HL-60/S4 treated with retinoic acid at 250 ng/mL for 4 days and 3 days (cell line): ENCODE measurements around the gene TMEM181.
"Not testable (repeated sequence)": the region's sequence is repeated elsewhere in the genome, so short reads cannot be mapped to it uniquely, and the experiment has no call there.

Experiments used
- in situ Hi-C: fragments of 300-500 bp; cut with MboI; formaldehyde crosslinking; loops from 2 replicates; pipeline ENCODE4 v1.7.0; 2022; ENCODE audit warnings: low sequenced_read_pairs

TMEM181 gene

DNA sequence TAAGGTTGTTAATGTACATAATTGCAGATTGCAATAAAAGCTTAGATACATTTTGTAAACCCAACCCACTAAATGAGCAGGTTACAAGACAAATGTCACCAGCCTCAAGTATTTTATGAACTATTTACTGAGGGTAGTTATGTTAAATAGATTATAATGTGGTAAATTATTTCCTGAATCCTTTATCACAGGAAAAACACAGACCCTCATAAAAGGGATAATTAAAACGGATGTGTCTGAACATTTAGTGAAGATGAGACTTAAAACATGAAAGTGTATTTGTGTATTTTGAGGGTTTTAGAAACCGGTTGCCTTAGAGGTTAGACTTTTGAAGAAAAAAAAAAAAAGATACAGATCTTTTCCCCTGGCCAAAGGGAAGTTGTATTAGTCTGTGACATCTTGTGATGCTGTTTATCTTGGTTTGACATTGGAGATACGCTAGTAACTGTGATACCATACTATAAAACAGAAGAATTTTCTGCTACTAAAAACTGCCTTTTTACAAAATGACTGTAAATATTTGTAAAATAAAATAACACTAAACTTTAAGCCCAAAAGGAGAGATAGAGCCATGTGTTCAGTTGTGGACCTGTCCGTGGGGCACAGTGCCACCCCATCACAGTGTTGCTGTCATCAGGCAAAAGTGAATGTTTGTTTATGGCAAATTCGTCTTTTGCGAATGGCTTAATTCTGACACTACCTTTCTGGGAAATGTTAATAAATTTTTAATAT, 75.0 kb downstream of the TMEM181 start:
- in situ Hi-C loops, result no loop called here

DNA sequence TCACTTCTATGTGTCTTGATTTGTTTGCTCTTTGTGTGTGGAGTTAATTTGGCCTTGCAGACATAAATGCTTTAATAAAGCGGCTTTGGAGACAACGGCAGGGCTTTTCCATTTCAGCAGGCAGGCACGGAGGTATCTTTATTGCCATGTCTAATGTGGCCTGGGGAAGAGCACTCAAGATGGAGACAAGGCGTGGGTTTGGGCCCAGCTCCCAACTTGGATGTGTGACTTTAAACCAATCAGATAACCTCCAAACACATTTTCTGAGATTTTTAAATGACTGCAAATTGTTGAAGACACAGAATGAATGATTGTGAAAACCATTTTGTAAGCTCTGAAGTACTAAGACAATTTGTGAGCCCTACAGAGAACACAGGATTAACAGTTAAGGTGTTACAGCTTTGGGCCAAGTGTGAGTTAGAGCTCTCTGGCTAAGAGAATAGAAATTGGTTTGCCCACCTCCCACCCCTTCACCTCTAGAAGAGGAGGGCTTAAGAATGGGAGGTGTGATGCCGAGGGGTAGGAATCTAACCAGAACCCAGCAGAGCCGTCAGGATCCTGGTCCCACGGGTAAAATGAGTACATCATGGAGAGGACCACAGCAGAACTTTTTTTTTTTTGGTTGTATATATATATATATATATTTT, 75.7 kb downstream of the TMEM181 start:
- in situ Hi-C loops, result no loop called here

DNA sequence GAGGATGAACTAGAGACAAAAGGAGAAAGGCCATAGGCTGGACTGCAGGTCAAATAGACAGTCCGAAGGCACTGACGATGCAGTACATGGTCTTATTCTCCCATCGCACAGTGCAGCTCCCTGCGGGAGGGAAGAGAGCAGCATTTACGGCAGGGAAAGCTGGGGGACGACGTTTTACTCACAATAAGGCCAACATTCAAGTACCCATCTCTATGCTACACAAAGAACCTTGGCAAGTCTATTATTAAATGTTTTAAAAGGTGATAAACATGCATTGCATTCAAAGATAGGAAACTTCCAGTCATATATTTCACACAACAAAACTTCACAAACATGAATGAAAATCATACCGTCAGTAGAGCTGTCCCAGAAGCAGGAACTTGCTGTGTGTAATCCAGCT, 76.9 kb downstream of the TMEM181 start:
- in situ Hi-C loops, result no loop called here

DNA sequence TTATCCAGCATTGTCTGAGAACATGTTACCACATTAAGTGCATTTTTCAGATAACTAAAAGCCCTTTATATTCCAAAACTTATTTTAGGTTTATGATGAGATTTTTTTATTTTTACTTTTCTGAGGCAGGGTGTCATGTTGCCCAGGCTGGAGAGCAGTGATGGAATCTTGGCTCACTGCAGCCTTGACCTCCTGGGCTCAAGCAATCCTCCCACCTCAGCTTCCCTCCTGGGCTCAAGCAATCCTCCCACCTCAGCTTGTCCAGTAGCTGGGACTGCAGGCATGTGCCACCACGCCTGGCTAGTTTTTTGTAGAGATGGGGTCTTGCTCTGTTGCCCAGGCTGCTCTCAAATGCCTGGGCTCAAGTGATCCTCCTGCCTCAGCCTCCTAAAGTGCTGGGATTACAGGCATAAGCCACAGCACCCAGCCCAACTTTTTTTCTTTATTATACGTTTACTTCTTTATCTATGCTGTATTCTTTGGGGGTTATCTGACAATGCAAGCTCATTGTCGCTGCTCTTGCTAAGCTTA, 78.5 kb downstream of the TMEM181 start:
- in situ Hi-C loops, result no loop called here

DNA sequence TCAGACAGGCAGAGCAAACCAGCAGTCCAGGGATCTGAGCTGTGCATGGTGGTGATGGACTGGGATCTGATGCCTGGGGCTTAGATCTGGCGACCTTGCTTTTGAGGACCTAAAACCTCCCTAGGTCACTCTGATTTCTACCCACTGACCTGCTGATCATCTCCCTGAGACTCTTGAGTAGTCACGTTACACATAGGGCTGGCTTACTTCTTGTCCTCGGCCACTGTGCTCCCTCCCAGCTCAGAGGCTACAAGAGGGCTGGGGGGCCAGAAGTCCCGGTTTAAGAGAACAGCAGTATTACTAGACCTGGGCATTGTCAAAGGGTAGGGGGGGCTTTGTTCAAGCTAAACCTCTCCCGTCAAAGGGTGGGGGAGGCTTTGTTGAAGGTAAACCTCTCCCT, 79.2 kb downstream of the TMEM181 start:
- in situ Hi-C loops, result no loop called here

DNA sequence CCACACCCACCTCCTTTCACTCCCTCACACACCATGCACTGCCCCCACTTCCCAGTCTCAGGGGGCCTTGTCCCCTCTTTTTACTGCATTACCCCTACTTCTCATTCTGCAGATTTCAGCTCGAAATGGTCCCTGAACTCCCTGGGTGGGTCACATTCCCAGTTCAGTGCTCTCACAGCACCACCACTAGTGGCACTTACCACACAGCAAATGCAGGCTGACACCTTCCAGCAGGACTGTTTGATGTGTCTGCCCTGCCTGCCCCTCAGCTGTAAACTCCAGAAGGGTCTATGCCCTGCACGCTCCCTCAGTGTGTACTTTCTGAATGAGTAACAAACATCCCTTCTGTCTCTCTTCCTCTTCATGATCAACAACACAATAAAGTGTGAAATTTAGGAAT, 80.6 kb downstream of the TMEM181 start:
- in situ Hi-C loops, result no loop called here

DNA sequence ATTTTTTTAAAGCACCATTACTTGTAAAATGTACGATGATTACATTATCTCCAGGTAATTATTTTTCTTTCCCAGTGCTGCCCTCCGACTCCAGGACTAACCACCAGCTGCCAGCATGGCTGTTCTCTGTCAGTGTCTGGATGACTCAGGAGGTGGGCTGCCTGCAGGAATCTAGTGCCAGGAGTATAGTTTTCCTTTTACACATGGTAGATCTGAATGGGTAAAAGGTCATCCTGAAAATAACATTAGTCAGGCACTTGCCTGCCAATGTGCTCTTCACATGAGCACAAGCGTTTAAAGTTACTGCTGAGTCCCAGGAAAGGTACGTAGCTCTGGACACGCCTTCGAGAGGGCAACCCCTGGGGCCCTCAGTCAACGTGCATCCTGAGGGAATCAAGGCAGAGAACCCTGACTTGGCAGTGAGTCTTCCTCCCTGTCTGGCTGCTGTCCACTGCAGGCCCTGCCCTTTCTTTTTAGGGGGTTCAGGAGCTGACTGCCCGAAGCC, 82.3 kb downstream of the TMEM181 start:
- in situ Hi-C loops, result no loop called here

DNA sequence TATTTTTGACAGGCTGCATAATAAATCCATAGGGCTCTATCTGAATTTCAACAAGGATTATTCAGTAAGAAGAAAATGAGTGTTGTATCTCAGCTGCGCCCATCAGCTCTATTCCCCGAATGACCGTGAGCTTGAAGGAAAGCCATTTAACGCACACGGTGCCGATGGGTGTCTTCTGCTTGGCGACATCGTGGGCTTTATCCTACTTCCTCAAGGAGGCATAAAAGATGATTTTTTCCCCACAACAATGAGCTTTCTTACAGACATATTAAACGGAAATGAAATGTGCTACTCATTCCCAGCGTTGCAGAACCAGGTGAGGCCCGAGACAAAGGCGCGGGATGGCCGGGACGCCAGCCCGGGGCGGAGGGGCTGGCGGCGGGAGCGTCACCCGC, 83.9 kb downstream of the TMEM181 start:
- in situ Hi-C loops, result no loop called here

DNA sequence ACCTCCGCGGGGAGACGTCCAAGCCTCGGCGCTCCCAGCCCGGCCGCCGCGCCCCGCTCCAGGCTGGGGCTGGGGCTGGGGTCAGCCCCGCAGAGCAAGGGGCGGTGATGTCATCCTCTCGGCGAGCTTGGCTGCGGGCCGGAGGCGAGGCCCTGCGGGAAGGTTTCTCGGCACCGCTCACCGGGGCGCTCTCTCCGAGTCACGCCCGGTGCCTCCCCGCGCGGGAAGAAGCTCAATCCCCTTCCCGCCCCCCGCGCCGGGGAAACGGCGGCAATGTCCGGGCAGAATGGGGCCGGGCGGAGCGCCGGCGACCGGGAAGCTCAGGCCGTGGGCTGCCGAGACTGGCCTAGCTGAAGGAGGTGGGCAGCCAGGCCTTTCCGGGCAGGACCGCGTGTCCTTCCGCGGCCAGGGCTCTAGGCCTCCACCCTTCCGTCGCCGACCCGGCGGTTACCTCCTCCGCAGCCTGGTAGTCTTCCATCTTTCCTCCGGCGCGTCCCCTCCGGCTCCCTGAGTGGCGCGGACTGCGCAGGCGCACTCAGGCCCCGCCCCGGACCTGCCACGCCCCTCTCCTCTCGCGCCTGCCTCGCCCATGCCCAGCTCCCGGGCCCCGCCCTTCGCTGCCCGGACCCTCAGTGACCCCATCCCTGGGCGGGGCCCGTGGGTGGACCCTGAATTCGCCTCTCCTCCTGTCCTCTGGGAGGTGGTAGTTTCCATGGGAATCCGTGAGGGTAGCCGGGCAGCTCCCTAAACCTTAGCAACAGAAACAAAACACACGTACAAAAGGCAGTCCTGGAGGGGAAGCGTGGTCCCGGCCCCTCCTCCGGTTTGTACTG, 84.6 kb downstream of the TMEM181 start, which contains the start of gene DYNLT1:
Gene DYNLT1, minus strand, starts transcription at position 513 of the 833 bp plus-strand sequence. Its CDS starts 35 bp downstream, at position 478.
- in situ Hi-C loops, result no loop called here

DNA sequence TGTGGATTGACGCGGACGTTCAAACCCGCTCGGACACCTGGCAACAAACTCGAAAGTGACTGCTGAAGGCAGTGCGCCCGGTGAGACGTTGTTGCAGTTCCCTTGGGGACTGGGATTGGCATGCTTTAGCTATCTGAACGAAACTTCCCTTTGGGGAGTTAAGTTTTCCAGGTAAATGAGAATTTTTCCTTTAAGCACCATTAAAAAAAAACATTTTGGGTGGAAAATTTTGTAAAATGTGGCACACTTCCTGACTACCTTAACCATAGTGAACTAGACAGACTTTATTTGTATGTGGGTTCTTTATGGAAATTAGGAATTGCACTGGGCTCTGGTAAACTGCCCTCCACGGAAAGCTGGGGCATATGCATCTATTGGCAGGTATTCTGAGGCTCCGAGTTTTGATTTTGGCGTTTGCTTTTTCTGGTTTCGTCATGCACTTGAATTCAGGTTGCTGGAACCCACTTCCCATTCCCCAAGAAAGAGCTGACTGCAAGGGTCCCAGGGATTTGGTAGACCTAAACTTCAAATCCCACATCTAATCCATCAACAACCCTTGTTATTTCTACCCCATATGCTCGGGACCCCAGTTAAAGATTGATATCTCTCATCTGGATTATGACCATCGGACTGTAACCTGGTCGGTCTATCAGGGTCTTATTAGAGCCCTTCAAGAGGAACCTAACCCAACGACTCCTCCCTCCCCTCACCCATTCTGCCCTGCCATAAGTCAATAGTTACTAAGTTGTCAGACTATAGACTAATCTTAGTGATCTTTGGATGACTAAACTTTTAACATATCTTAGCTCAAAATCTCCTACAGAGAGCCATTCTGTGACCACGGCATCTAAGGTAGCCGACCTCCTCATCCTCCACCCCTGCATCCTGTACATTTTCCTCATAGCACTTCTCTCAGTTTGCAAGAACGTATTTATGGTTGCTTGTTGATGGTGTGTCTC, 85.5 kb downstream of the TMEM181 start:
- in situ Hi-C loops, result no loop called here

DNA sequence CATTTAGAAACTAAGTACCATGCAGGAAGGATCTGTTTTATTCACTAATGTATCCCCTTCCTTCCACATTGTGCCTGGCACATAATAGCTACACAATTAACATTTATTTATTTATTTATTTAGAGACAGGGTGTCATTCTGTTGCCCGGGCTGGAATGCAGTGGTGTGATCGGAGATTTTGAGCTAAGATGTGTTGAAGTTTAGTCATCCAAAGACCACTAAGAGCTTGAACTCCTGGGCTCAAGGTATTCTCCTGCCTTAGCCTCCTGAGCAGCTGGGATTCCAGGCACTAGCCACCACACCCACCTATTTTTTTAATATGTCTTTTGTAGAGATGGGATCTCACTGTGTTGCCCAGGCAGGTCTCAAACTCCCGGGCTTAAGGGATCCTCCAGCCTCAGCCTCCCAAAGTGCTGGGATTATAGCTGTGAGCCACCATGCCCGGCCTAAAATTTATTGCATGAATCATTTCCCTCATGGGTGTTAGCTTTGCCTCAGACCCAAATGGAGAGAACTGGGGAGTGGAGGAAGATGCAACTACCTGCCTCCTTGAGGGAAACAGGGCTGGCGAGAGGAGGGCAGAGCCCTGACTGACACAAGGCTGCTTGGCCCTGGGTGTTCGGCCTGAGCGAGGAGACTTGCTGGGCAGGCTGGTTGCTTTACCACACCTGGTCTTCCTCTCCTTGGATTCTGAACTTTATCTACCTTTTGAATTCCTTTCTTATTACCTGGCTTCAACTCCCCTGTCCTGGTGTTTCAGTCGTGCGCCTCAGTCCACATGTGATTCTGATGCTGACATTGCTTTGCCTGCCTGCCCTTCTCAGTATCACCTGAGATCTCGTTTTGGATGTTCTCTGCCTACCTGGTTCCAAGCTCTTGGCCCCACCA, 86.4 kb downstream of the TMEM181 start:
- in situ Hi-C loops, result no loop called here

DNA sequence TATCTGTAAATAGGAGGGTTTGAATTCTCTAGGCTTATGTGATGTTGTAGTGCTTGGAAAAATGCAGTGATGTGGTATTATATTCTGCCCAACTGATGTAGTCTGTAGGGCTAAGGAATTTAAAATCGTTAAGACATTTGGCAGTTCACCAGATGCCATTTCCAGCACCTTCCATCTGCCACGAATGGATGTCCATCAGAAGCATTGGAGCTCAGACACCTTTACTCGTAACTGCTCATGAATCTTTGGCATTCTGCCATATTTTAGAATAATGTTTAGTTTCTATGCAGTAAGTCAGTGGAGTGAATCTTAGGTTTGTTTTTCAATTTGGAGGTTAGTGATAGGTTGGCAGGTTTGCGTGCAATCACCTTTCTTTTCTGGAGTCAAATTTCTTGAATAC, 87.6 kb downstream of the TMEM181 start:
- in situ Hi-C loops, result no loop called here

DNA sequence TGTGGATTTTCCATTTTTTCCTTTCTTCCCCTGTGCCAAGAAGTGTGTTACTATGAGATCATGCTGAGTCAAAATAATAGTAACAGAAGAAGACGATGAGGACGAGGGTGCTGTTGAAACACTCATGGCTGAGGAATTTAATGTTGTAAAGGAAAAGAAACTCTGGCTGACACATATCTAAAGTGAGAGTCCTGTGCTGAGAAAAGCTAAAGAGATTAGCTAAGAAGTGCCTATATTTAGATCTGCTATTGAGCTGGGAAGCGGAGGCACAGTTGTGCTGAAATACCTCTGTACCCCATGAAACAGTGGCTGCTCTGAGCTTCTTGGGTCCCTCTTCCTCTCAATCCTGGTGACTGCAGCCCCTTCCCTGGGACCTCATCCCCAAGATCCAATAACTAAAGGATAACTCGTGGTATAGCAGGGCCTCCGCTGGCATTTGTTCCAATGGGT, 88.8 kb downstream of the TMEM181 start:
- in situ Hi-C loops, result no loop called here

DNA sequence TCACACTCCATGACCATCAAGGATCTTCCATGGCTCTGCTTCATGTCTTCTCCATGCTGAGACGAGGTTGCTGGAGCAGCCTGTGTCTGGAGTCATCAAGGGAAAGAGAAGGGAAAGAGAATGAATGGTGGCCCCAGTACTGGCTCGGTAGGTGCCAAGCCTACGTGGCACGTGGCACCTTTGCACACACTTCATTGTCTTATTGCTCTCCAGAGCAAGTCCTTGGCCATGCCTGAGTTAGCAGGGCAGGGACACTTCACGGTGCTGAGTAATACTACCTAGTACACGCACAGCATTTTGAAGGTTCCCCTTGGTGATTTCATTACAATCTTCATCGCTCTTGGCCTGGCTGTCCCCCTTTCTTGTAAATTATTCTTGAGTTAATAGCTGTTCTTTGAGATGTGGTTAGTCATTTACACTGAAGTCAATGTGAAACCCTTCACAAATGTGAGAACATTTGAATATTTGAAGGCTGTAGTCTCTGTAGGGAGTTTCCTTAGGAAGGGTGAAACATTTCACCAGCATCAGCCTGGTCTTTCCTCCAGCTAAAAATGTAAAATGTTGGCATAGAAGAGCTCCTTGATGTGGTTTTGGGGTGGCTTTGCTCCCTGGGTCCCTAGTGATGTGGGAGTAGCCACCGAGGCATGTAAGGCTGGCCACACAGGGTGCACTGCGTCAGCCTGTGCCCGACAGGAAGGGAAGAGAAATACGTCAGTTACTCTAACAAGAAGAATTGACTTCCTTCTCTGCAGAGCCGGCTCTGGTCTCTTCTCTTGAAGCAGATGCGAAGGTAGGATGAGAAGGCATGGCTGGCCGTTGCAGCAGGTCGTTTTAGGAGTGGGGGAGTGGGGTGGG, 89.6 kb downstream of the TMEM181 start, which contains the start of gene SYTL3:
Gene SYTL3, plus strand, starts transcription at position 766 of the 855 bp plus-strand sequence. CDS start 13,215 bp downstream, outside the sequence.
- in situ Hi-C loops, result no loop called here

DNA sequence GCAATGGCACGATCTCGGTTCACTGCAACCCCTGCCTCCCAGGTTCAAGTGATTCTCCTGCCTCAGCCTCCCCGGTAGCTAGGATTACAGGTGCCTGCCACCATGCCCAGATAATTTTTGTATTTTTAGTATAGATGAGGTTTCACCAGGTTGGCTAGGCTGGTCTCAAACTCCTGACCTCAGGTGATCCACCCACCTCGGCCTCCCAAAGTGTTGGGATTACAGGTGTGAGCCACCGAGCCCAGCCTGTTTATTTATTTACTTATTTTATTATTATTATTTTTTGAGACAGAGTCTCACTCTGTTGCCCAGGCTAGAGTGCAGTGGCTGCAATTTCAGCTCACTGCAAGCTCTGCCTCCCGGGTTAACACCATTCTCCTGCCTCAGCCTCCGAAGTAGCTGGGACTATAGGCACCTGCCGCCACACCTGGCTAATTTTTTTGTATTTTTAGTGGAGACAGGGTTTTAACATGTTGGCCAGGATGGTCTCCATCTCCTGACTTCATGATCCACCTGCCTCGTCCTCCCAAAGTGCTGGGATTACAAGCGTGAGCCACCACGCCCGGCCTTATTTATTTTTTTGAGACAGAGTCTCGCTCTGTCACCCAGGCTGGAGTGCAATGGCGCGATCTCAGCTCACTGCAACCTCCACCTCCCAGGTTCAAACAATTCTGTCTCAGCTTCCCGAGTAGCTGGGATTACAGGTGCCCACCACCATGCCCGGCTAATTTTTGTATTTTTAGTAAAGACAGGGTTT, 92.3 kb downstream of the TMEM181 start:
- in situ Hi-C loops, result not testable (repeated sequence)

DNA sequence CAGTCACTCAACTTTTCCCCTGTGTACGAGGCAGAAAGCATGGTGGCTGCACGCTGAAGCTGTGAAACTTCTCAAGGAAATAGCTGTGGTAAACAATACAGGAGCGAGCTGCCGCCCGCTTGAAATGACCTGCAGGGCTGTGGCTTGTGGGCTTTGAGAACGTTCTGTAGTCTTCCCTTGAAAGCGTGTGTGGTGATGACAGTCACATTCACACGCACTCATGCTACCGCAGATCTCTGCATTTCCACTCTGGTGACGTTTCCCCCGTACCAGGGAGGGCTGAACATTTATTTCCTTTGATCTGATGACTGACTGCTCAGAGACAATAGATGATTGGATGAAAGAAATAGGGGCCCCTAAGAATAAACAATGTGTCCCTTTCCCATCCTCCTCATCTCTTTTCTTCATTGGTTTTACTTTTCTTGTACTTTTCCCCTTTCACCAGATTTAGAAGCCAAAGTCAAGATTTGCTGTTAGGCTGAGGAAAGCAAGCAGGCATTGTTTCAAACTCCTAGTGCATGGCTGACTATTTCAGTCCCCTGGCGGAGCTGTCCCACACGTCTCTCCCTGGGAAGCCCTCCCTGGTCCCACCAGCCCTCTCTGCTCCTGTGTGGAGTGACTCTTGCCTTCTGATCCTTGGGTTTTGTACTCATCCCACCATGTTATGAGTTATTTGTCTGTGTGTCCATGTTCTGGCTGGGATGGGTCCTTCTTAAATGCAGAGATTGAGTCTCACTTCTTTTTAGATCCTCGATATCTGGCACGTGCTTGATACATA, 93.9 kb downstream of the TMEM181 start:
- in situ Hi-C loops, result no loop called here
